HCEC 1CT (cell line): ENCODE data around the gene ZNF655.
A peak's percentile ranks its signal among the peaks of the same experiment; 100 is the strongest.
"Not testable (repeated sequence)": the region's sequence is repeated elsewhere in the genome, so short reads cannot be mapped to it uniquely, and the experiment has no call there.

ENCODE experiments used
- DNase-seq: peaks from one replicate; pipeline ENCODE4 v3.0.0-alpha.2; 2017

ZNF655 gene

GRCh38 chr7:99560834-99561736 lies 2.6 kb downstream of the ZNF655 start:
- DNase-seq = no peak

GRCh38 chr7:99561737-99562051 lies 3.3 kb downstream of the ZNF655 start:
- DNase-seq = no peak

GRCh38 chr7:99562114-99562784 lies 3.8 kb downstream of the ZNF655 start:
- no peak for DNase-seq

GRCh38 chr7:99562832-99563231 lies 4.4 kb downstream of the ZNF655 start:
- DNase-seq = peak; percentile 99

GRCh38 chr7:99563650-99564049 lies 5.2 kb downstream of the ZNF655 start:
- DNase-seq = peak; percentile 72

- DNase-seq = not testable (repeated sequence)
Measured at GRCh38 chr7:99568770-99569169, 10.3 kb downstream of the ZNF655 start.

GRCh38 chr7:99571768-99572167 lies 13.3 kb downstream of the ZNF655 start:
- no peak for DNase-seq

GRCh38 chr7:99573257-99573656 lies 14.8 kb downstream of the ZNF655 start:
- no peak for DNase-seq

- DNase-seq = no peak
Measured at GRCh38 chr7:99576251-99576650, 17.8 kb downstream of the ZNF655 start.

- DNase-seq = no peak
Measured at GRCh38 chr7:99579281-99579955, 21.0 kb downstream of the ZNF655 start.

GRCh38 chr7:99579956-99580777 lies 21.7 kb downstream of the ZNF655 start:
- no peak for DNase-seq

- DNase-seq = not testable (repeated sequence)
Measured at GRCh38 chr7:99580778-99581332, 22.4 kb downstream of the ZNF655 start.

- DNase-seq = no peak
Measured at GRCh38 chr7:99588868-99589267, 30.4 kb downstream of the ZNF655 start.

GRCh38 chr7:99594948-99595745 lies 36.7 kb downstream of the ZNF655 start:
- DNase-seq = no peak

- DNase-seq = no peak
Measured at GRCh38 chr7:99596408-99596955, 38.0 kb downstream of the ZNF655 start.

GRCh38 chr7:99597762-99598501 lies 39.5 kb downstream of the ZNF655 start, which contains the start of gene TMEM225B:
TSS of gene TMEM225B (plus strand) at chr7:99598267. CDS start at chr7:99604389, 6,122 bp downstream.
- DNase-seq = no peak

- DNase-seq = no peak
Measured at GRCh38 chr7:99599836-99600235, 41.4 kb downstream of the ZNF655 start.

GRCh38 chr7:99601656-99602310 lies 43.3 kb downstream of the ZNF655 start:
- DNase-seq = no peak

GRCh38 chr7:99605527-99605926 lies 47.1 kb downstream of the ZNF655 start:
- DNase-seq = no peak

- DNase-seq = no peak
Measured at GRCh38 chr7:99606531-99606930, 48.1 kb downstream of the ZNF655 start.
